K562 (cell line): ENCODE measurements around the gene ZNF10. TPM values are rescaled to one million over a fixed set of nuclear protein-coding genes. Genes with fewer than 3 reads are reported as not detected.

ENCODE experiments used
- ATAC-seq: fragments of 200-7000 bp; cut with Tn5 transposase; 3 replicates; pipeline ENCODE4 v1.9.1; 2020; ENCODE audit warnings: moderate library complexity
- BruUV-seq: library from RNA; stranded (reverse); fragments of 400-500 nt; replicated peaks from 2 replicates; lab custom pipeline; 2021; lab: Mats Ljungman, UMichigan
- CTCF ChIA-PET: fragments of 300-600 bp; formaldehyde crosslinking; extraction: SDS; loops from one replicate; lab custom pipeline; 2021; ENCODE audit warnings: low intra/inter-chr PET ratio; lab: Yijun Ruan, JAX
- POLR2A ChIA-PET: fragments of 300-600, 350-650 bp; sonication (Branson Sonifier 250); formaldehyde crosslinking; extraction: SDS; loops from one replicate; lab custom pipeline; 2021; ENCODE audit warnings: antibody characterized with exemption, inconsistent platforms; lab: Yijun Ruan, JAX
- DNase-seq, 4 experiments: peaks; one replicate each; pipeline versions ENCODE4 v3.0.0 to v3.0.0-alpha.2; 2011 to 2018; ENCODE audit warnings: low spot score in 3 of 4, mixed read lengths in 3 of 4; ENCODE audit errors: extremely low read depth in 1 of 4
- FAIRE-seq: peaks from 2 replicates; lab custom pipeline; 2011; peaks lifted over from hg19 to GRCh38; lab: Jason Lieb, UNC
- H2AFZ ChIP-seq: 2 replicates; pipeline ENCODE4 v1.6.0; 2011; ENCODE audit warnings: low read depth, low read length, control low read depth, inconsistent platforms
- H3K27ac ChIP-seq: fragments of 200-600 bp; 3 replicates; pipeline ENCODE4 v1.8.0; 2011; ENCODE audit warnings: low read depth, mild to moderate bottlenecking, control low read depth, inconsistent platforms, low read length, moderate library complexity, mixed read lengths; ENCODE audit errors: extremely low read depth
- H3K27me3 ChIP-seq, 2 experiments: fragments of 300-600 bp in 1 of 2; 2 replicates in 1 of 2; 3 replicates in 1 of 2; pipeline versions ENCODE4 v1.6.0 to v1.8.0; 2011; ENCODE audit warnings: inconsistent platforms in 2 of 2, low read length in 2 of 2, mild to moderate bottlenecking in 1 of 2, mixed read lengths in 1 of 2, moderate library complexity in 1 of 2; ENCODE audit not compliant: control insufficient read depth in 2 of 2, insufficient read depth in 2 of 2
- H3K36me3 ChIP-seq: fragments of 300-600 bp; 3 replicates; pipeline ENCODE4 v1.8.0; 2011; ENCODE audit warnings: mild to moderate bottlenecking, low read length, inconsistent platforms; ENCODE audit not compliant: control insufficient read depth, insufficient read depth
- H3K4me1 ChIP-seq, 2 experiments: fragments of 200-600 bp in 1 of 2; replicated peaks in 1 of 2; 2 replicates in 1 of 2; 3 replicates in 1 of 2; pipeline versions ENCODE4 v1.5.1 to v1.8.0; 2011; ENCODE audit warnings: inconsistent platforms in 2 of 2, low read length in 2 of 2, mild to moderate bottlenecking in 1 of 2, mixed read lengths in 1 of 2, moderate library complexity in 1 of 2; ENCODE audit not compliant: control insufficient read depth in 2 of 2, insufficient read depth in 2 of 2
- H3K4me2 ChIP-seq: 2 replicates; pipeline ENCODE4 v1.6.1; 2011; ENCODE audit warnings: low read length, control low read depth, inconsistent platforms, mixed read lengths; ENCODE audit not compliant: insufficient read depth
- H3K4me3 ChIP-seq: fragments of 200-600 bp; sonication (generic), shearing (Covaris generic); 2 replicates; pipeline ENCODE4 v1.5.1; 2016; ENCODE audit warnings: control low read depth, inconsistent platforms
- H3K79me2 ChIP-seq: fragments of 200-600 bp; 3 replicates; pipeline ENCODE4 v1.8.0; 2011; ENCODE audit warnings: low read length, inconsistent platforms; ENCODE audit not compliant: control insufficient read depth, insufficient read depth
- H3K9ac ChIP-seq, 2 experiments: 2 replicates each; pipeline versions ENCODE4 v1.6.0 to v1.6.1; 2011; ENCODE audit warnings: low read depth in 2 of 2, low read length in 2 of 2, control low read depth in 1 of 2, inconsistent platforms in 1 of 2, mild to moderate bottlenecking in 1 of 2, mixed read lengths in 1 of 2; ENCODE audit not compliant: insufficient read depth in 1 of 2
- H3K9me1 ChIP-seq: one replicate; pipeline ENCODE4 v1.6.0; 2011; ENCODE audit warnings: inconsistent platforms, mild to moderate bottlenecking, low read length, moderate library complexity; ENCODE audit not compliant: control insufficient read depth, insufficient read depth
- H3K9me3 ChIP-seq: replicated peaks from 2 replicates; pipeline ENCODE4 v1.5.1; 2011; ENCODE audit warnings: low read depth, low read length, inconsistent platforms; ENCODE audit not compliant: control insufficient read depth, insufficient read depth
- H4K20me1 ChIP-seq: replicated peaks from 2 replicates; pipeline ENCODE4 v1.6.1; 2011; ENCODE audit warnings: low read length, inconsistent platforms, mixed read lengths; ENCODE audit not compliant: control insufficient read depth, insufficient read depth
- BMI1 ChIP-seq: fragments of 150-350 bp; IDR thresholded peaks from 2 replicates; pipeline ENCODE4 v1.6.1; 2014; ENCODE audit warnings: low read length
- GTF2E2 ChIP-seq: fragments of 200-800 bp; sonication (Bioruptor generic); IDR thresholded peaks from 2 replicates; pipeline ENCODE4 v1.6.1; 2016; ENCODE audit warnings: missing genetic modification characterization, missing compliant biosample characterization
- LARP7 ChIP-seq: fragments of 450-650 bp; IDR thresholded peaks from 2 replicates; pipeline ENCODE4 v1.6.1; 2016
- MYNN ChIP-seq, 2 experiments: sonication (generic); formaldehyde crosslinking in 1 of 2; IDR thresholded peaks; 2 replicates each; pipeline versions ENCODE4 v1.5.0 to v1.6.1; 2016 to 2020; ENCODE audit warnings: antibody characterized with exemption in 1 of 2, missing genetic modification reagents in 1 of 2
- NELFE ChIP-seq: IDR thresholded peaks from 2 replicates; pipeline ENCODE4 v1.6.1; 2011; ENCODE audit warnings: mild to moderate bottlenecking; ENCODE audit not compliant: insufficient read depth, insufficient read length
- NFATC3 ChIP-seq: fragments of 450-650 bp; IDR thresholded peaks from 2 replicates; pipeline ENCODE4 v1.6.1; 2017; ENCODE audit warnings: mild to moderate bottlenecking
- NFE2 ChIP-seq: IDR thresholded peaks from 2 replicates; pipeline ENCODE4 v1.6.1; 2014; ENCODE audit warnings: antibody characterized with exemption, low read depth
- PHF21A ChIP-seq: fragments of 450-650 bp; IDR thresholded peaks from 2 replicates; pipeline ENCODE4 v1.6.1; 2017; ENCODE audit warnings: low read depth, borderline replicate concordance
- POLR2B ChIP-seq: fragments of 450-650 bp; IDR thresholded peaks from 2 replicates; pipeline ENCODE4 v1.6.1; 2018; ENCODE audit warnings: low read depth; ENCODE audit not compliant: partially characterized antibody
- PPARD ChIP-seq: fragments of 250-450 bp; sonication (Bioruptor Pico); IDR thresholded peaks from 2 replicates; pipeline ENCODE4 v1.8.0; 2022; ENCODE audit warnings: inconsistent platforms, mild to moderate bottlenecking, moderate library complexity
- PYGO2 ChIP-seq: fragments of 450-650 bp; IDR thresholded peaks from 2 replicates; pipeline ENCODE4 v1.6.1; 2016; ENCODE audit warnings: mild to moderate bottlenecking, missing genetic modification characterization, moderate library complexity, missing compliant biosample characterization
- RB1 ChIP-seq: fragments of 450-650 bp; IDR thresholded peaks from 2 replicates; pipeline ENCODE4 v1.6.1; 2017; ENCODE audit warnings: low read depth, mild to moderate bottlenecking
- SAFB ChIP-seq: fragments of 200-400 bp; formaldehyde crosslinking; IDR thresholded peaks from 2 replicates; pipeline ENCODE4 v1.6.1; 2017; ENCODE audit warnings: low read depth, low read length, borderline replicate concordance
- TOE1 ChIP-seq, 2 experiments: fragments of 450-650 bp in 1 of 2; sonication (generic) in 1 of 2; formaldehyde crosslinking in 1 of 2; IDR thresholded peaks; 2 replicates each; pipeline versions ENCODE4 v1.7.1 to v1.8.0; 2016 to 2022; ENCODE audit warnings: borderline replicate concordance in 2 of 2, mild to moderate bottlenecking in 2 of 2, antibody characterized with exemption in 1 of 2, inconsistent platforms in 1 of 2, low read depth in 1 of 2, missing genetic modification reagents in 1 of 2, moderate library complexity in 1 of 2
- ZNF134 ChIP-seq: fragments of 250-450 bp; sonication (Bioruptor Pico); conservative IDR thresholded peaks from 2 replicates; pipeline ENCODE4 v1.4.0; 2020
- ZNF263 ChIP-seq: sonication (generic); formaldehyde crosslinking; IDR thresholded peaks from 2 replicates; pipeline ENCODE4 v1.8.0; 2022; ENCODE audit warnings: mild to moderate bottlenecking, missing genetic modification reagents, borderline replicate concordance
- ZNF699 ChIP-seq: fragments of 250-450 bp; sonication (Bioruptor Pico); IDR thresholded peaks from 2 replicates; pipeline ENCODE4 v1.8.0; 2021; ENCODE audit warnings: mild to moderate bottlenecking, moderate library complexity; ENCODE audit not compliant: insufficient replicate concordance
- WGBS: fragments of 100-300 bp; shearing (Covaris generic); methylation state at CpG from one replicate; pipeline ENCODE4 v1.1.6; 2016; ENCODE audit warnings: low coverage, mixed read lengths; ENCODE audit not compliant: insufficient coverage; ENCODE audit errors: missing lambda C conversion rate; 5-methylcytosine and 5-hydroxymethylcytosine counted together
- in situ Hi-C: fragments of 300-500 bp; cut with MboI; formaldehyde crosslinking; loops from 4 replicates; pipeline ENCODE4 v1.15.0; 2018; ENCODE audit warnings: inconsistent platforms, mixed read lengths
- intact Hi-C: fragments of 100-400 bp; cut with micrococcal nuclease; formaldehyde crosslinking; loops from 2 replicates; pipeline ENCODE4 v1.14.2; 2022
- polyA plus RNA-seq, 8 experiments: library from polyadenylated mRNA; depleted of rRNA in 4 of 8; stranded (reverse) in 5 of 8; unstranded in 3 of 8; fragments of >200 nt; fragmentation: Nextera tagmentation in 2 of 8; fragmentation: Illumina TruSeq in 1 of 8; extraction: Ambion mirVana in 2 of 8; extraction: Trizol in 1 of 8; gene quantifications; 2 replicates each; pipeline versions ENCODE4 v1.2.1 to v1.2.3, GENCODE V29; 2011 to 2014; ENCODE audit warnings: inconsistent platforms in 1 of 8, missing spikeins in 1 of 8
- total RNA-seq, 7 experiments: library from RNA; depleted of rRNA in 6 of 7; stranded (reverse); fragments of >200 nt in 6 of 7; fragmentation: Illumina TruSeq in 2 of 7; extraction: Trizol in 2 of 7; gene quantifications; 2 replicates each; pipeline versions ENCODE4 v1.2.1 to v1.2.3, GENCODE V29; 2011 to 2021; ENCODE audit warnings: low replicate concordance in 1 of 7

The ZNF10 gene
- total and polyA plus RNA-seq, 9 of the 15 experiments (the other 6 are each of a cell fraction or from before 2014, with no cell fraction given) = 3.5 to 5.8 (median 4.9) TPM

GRCh38 chr12:133145981-133146380 lies 15.6 kb downstream of the ZNF10 start:
- FAIRE-seq = no peak

More at GRCh38 chr12:133145981-133146380, 15.6 kb downstream of the ZNF10 start:
- 70% methylated on average over 2 of the region's 2 CpGs for WGBS
- no peak overlapping the region for H3K27ac ChIP-seq
- ATAC-seq = no peak
- no peak overlapping the region for H3K4me3 ChIP-seq
- H3K4me2 ChIP-seq = no peak overlapping the region
- no peak overlapping the region for H3K9ac ChIP-seq
- no peaks in the 10 kb centered on the region for H3K4me1 ChIP-seq
- CTCF ChIA-PET = no interaction called here
- peaks cover 17% of the 10 kb centered on the region; the same call in 1 of the 3 replicates for H3K36me3 ChIP-seq
- POLR2A ChIA-PET = no interaction called here
- BruUV-seq = no TSS peak
- no peak overlapping the region for H2AFZ ChIP-seq
- no peak for TF ChIP-seq BMI1
- TF ChIP-seq PPARD (CRISPR knock-in tag) = no peak
- no peak for TF ChIP-seq LARP7
- no peak for TF ChIP-seq SAFB
- no peak for TF ChIP-seq ZNF134 (CRISPR knock-in tag)
- no peak for TF ChIP-seq MYNN (IDR thresholded peaks at IDR 0.05)
- TF ChIP-seq MYNN (CRISPR knock-in tag; IDR thresholded peaks at IDR 0.05) = no peak
- no peak for TF ChIP-seq ZNF699 (CRISPR knock-in tag)
- TF ChIP-seq POLR2B = no peak
- no peak for TF ChIP-seq RB1
- no peak for TF ChIP-seq GTF2E2 (tag)
- no peak for TF ChIP-seq PYGO2
- no peak for TF ChIP-seq ZNF263 (CRISPR knock-in tag)
- TF ChIP-seq NFATC3 = no peak
- TF ChIP-seq TOE1 (IDR thresholded peaks at IDR 0.05; ENCODE audit: borderline replicate concordance) = no peak
- TF ChIP-seq TOE1 (CRISPR knock-in tag; IDR thresholded peaks at IDR 0.05; ENCODE audit: borderline replicate concordance, low read depth) = no peak
- TF ChIP-seq PHF21A = no peak
- no peak for TF ChIP-seq NFE2
- no peak for TF ChIP-seq NELFE
- H3K27me3 ChIP-seq = no peaks in the 10 kb centered on the region
- in situ Hi-C loops = no loop called here
- H3K9me3 ChIP-seq = peaks cover 4% of the 10 kb centered on the region; the same call in 1 of the 2 replicates
- H3K9me1 ChIP-seq = no peaks in the 10 kb centered on the region
- intact Hi-C loops = no loop called here
- no peak for DNase-seq
- H4K20me1 ChIP-seq = no peaks in the 10 kb centered on the region
- no peaks in the 10 kb centered on the region for H3K79me2 ChIP-seq
